ENCODE results near the gene ATG14. TPM values are rescaled to one million over a fixed set of nuclear protein-coding genes. Genes with fewer than 3 reads are reported as not detected.
"Not testable (repeated sequence)": the region's sequence is repeated elsewhere in the genome, so short reads cannot be mapped to it uniquely, and the experiment has no call there.

ATG14 gene
- total RNA-seq = 1 to 10 TPM; 5.0 to 5.1 TPM

- H3K9me3 Mint-ChIP-seq = no peaks in the 10 kb centered on the region
- DNase-seq = peak; percentile 87
- peak within 1 kb of the TSS; percentile 71 for H3K27ac Mint-ChIP-seq
- H3K4me1 Mint-ChIP-seq (ENCODE audit: low read depth) = peaks cover 31% of the 10 kb centered on the region
- intact Hi-C loops (cut with micrococcal nuclease) = loop anchor here (1.0 kb wide), 1 partner anchor 140 kb away; the partner anchor contains the start of gene FBXO34
- POLR2A ChIA-PET = no interaction called here
- H3K27me3 Mint-ChIP-seq = no peaks in the 10 kb centered on the region
- H3K36me3 Mint-ChIP-seq = no peaks in the 10 kb centered on the region
- CTCF ChIA-PET = interaction anchor here (0.5 kb wide), 2 partner anchors 166 to 285 kb away, joined by 3 read pairs; no protein-coding TSS in a partner anchor
- H3K4me3 Mint-ChIP-seq = peak within 1 kb of the TSS; percentile 79
Measured at GRCh38 chr14:55411426-55412389, at the start of gene ATG14. Gene ATG14, minus strand, starts transcription at chr14:55411830. Its CDS starts 8 bp downstream, at chr14:55411822.

- H3K27me3 Mint-ChIP-seq = peaks cover 13% of the 10 kb centered on the region
- H3K36me3 Mint-ChIP-seq = no peaks in the 10 kb centered on the region
- CTCF ChIA-PET = interaction anchor here (1.0 to 1.9 kb wide), 4 partner anchors 12 to 188 kb away, joined by 3 to 17 read pairs (median 6); no protein-coding TSS in a partner anchor
- no peak for DNase-seq
- H3K4me3 Mint-ChIP-seq = no peak overlapping the region
- POLR2A ChIA-PET = interaction anchor here (0.6 to 1.2 kb wide), 3 partner anchors 117 to 167 kb away, joined by 3 to 4 read pairs (median 4); no protein-coding TSS in a partner anchor
- intact Hi-C loops (cut with micrococcal nuclease) = loop anchor here (1.0 to 2.0 kb wide), 3 partner anchors 11 to 354 kb away; no protein-coding TSS in a partner anchor
- peak overlapping the region; percentile 38 for H3K27ac Mint-ChIP-seq
- H3K4me1 Mint-ChIP-seq (ENCODE audit: low read depth) = peaks cover 25% of the 10 kb centered on the region
- no peaks in the 10 kb centered on the region for H3K9me3 Mint-ChIP-seq
Measured at GRCh38 chr14:55458800-55459515, 47.3 kb upstream of the ATG14 start.

GRCh38 chr14:55457496-55457895, 45.9 kb upstream of the ATG14 start:
- H3K4me1 Mint-ChIP-seq (ENCODE audit: low read depth) = peaks cover 16% of the 10 kb centered on the region
- ChIA-PET POLR2A (no interaction called here), CTCF (interaction anchor here (1.0 kb wide), 1 partner anchor 11 kb away, joined by 3 read pairs; no protein-coding TSS in a partner anchor)
- DNase-seq = no peak
- H3K36me3 Mint-ChIP-seq = no peaks in the 10 kb centered on the region
- intact Hi-C loops (cut with micrococcal nuclease) = no loop called here
- peaks cover 19% of the 10 kb centered on the region for H3K27me3 Mint-ChIP-seq
- H3K9me3 Mint-ChIP-seq = no peaks in the 10 kb centered on the region
- H3K4me3 Mint-ChIP-seq = no peak overlapping the region
- no peak overlapping the region for H3K27ac Mint-ChIP-seq

- intact Hi-C loops (cut with micrococcal nuclease) = not testable (repeated sequence)
Measured at GRCh38 chr14:55456411-55456810, 44.8 kb upstream of the ATG14 start.

GRCh38 chr14:55454264-55455002, 42.8 kb upstream of the ATG14 start:
- Mint-ChIP-seq H3K9me3 (no peaks in the 10 kb centered on the region), H3K4me3 (no peak overlapping the region), H3K36me3 (no peaks in the 10 kb centered on the region), H3K27me3 (peaks cover 13% of the 10 kb centered on the region), H3K4me1 (ENCODE audit: low read depth) (peaks cover 16% of the 10 kb centered on the region), H3K27ac (no peak overlapping the region)
- no peak for DNase-seq
- CTCF ChIA-PET = interaction anchor here (2.1 kb wide), 1 partner anchor 9 kb away, joined by 10 read pairs; no protein-coding TSS in a partner anchor
- POLR2A ChIA-PET = no interaction called here
- intact Hi-C loops (cut with micrococcal nuclease) = no loop called here

More at GRCh38 chr14:55456411-55456810, 44.8 kb upstream of the ATG14 start:
- CTCF ChIA-PET, H3K36me3 Mint-ChIP-seq, H3K4me3 Mint-ChIP-seq, H3K9me3 Mint-ChIP-seq, POLR2A ChIA-PET, H3K27ac Mint-ChIP-seq, DNase-seq: not testable (repeated sequence)
- H3K27me3 Mint-ChIP-seq = peaks cover 19% of the 10 kb centered on the region
- peaks cover 16% of the 10 kb centered on the region for H3K4me1 Mint-ChIP-seq (ENCODE audit: low read depth)

GRCh38 chr14:55451950-55452349, 40.3 kb upstream of the ATG14 start:
- DNase-seq = no peak
- no peak overlapping the region for H3K4me3 Mint-ChIP-seq
- ChIA-PET CTCF (interaction anchor here (0.7 kb wide), 1 partner anchor 1465 kb away, joined by 3 read pairs; no protein-coding TSS in a partner anchor), POLR2A (no interaction called here)
- peaks cover 13% of the 10 kb centered on the region for H3K27me3 Mint-ChIP-seq
- no peak overlapping the region for H3K27ac Mint-ChIP-seq
- H3K9me3 Mint-ChIP-seq = no peaks in the 10 kb centered on the region
- H3K4me1 Mint-ChIP-seq (ENCODE audit: low read depth) = peaks cover 14% of the 10 kb centered on the region
- intact Hi-C loops (cut with micrococcal nuclease) = no loop called here
- H3K36me3 Mint-ChIP-seq = no peaks in the 10 kb centered on the region

GRCh38 chr14:55451398-55451797, 39.8 kb upstream of the ATG14 start:
- Mint-ChIP-seq H3K36me3 (no peaks in the 10 kb centered on the region), H3K27me3 (peaks cover 13% of the 10 kb centered on the region), H3K4me3 (no peak overlapping the region), H3K4me1 (ENCODE audit: low read depth) (peaks cover 19% of the 10 kb centered on the region), H3K9me3 (no peaks in the 10 kb centered on the region), H3K27ac (no peak overlapping the region)
- POLR2A ChIA-PET = no interaction called here
- intact Hi-C loops (cut with micrococcal nuclease) = no loop called here
- CTCF ChIA-PET = no interaction called here
- no peak for DNase-seq

GRCh38 chr14:55450987-55451386, 39.4 kb upstream of the ATG14 start:
- no peaks in the 10 kb centered on the region for H3K36me3 Mint-ChIP-seq
- no peak overlapping the region for H3K27ac Mint-ChIP-seq
- peaks cover 23% of the 10 kb centered on the region for H3K4me1 Mint-ChIP-seq (ENCODE audit: low read depth)
- ChIA-PET POLR2A (no interaction called here), CTCF (interaction anchor here (0.6 to 1.0 kb wide), 2 partner anchors 13 to 214 kb away, joined by 3 read pairs; no protein-coding TSS in a partner anchor)
- intact Hi-C loops (cut with micrococcal nuclease) = no loop called here
- no peak overlapping the region for H3K4me3 Mint-ChIP-seq
- no peaks in the 10 kb centered on the region for H3K9me3 Mint-ChIP-seq
- peaks cover 13% of the 10 kb centered on the region for H3K27me3 Mint-ChIP-seq
- no peak for DNase-seq

GRCh38 chr14:55450539-55450938, 38.9 kb upstream of the ATG14 start:
- ChIA-PET POLR2A (no interaction called here), CTCF (interaction anchor here (0.6 to 1.0 kb wide), 3 partner anchors 12 to 216 kb away, joined by 3 read pairs; no protein-coding TSS in a partner anchor)
- Mint-ChIP-seq H3K9me3 (no peaks in the 10 kb centered on the region), H3K27ac (no peak overlapping the region), H3K27me3 (peaks cover 13% of the 10 kb centered on the region), H3K4me3 (no peak overlapping the region), H3K4me1 (ENCODE audit: low read depth) (peaks cover 23% of the 10 kb centered on the region), H3K36me3 (no peaks in the 10 kb centered on the region)
- intact Hi-C loops (cut with micrococcal nuclease) = no loop called here
- no peak for DNase-seq

- intact Hi-C loops (cut with micrococcal nuclease) = no loop called here
- no peak overlapping the region for H3K27ac Mint-ChIP-seq
- POLR2A ChIA-PET = no interaction called here
Measured at GRCh38 chr14:55450124-55450523, 38.5 kb upstream of the ATG14 start.

GRCh38 chr14:55449116-55449515, 37.5 kb upstream of the ATG14 start:
- Mint-ChIP-seq H3K36me3 (no peaks in the 10 kb centered on the region), H3K9me3 (no peaks in the 10 kb centered on the region), H3K27me3 (peaks cover 7% of the 10 kb centered on the region), H3K27ac (no peak overlapping the region), H3K4me3 (no peak overlapping the region), H3K4me1 (ENCODE audit: low read depth) (peaks cover 23% of the 10 kb centered on the region)
- CTCF ChIA-PET = interaction anchor here (0.5 to 0.6 kb wide), 4 partner anchors 14 to 356 kb away, joined by 3 read pairs; no protein-coding TSS in a partner anchor
- DNase-seq = no peak
- POLR2A ChIA-PET = no interaction called here
- intact Hi-C loops (cut with micrococcal nuclease) = loop anchor here (5.0 to 10.0 kb wide), 5 partner anchors 133 to 1023 kb away; partner anchors contain the start of gene KTN1

More at GRCh38 chr14:55450124-55450523, 38.5 kb upstream of the ATG14 start:
- DNase-seq = no peak
- Mint-ChIP-seq H3K27me3 (peaks cover 13% of the 10 kb centered on the region), H3K9me3 (no peaks in the 10 kb centered on the region), H3K4me1 (ENCODE audit: low read depth) (peaks cover 23% of the 10 kb centered on the region), H3K4me3 (no peak overlapping the region), H3K36me3 (no peaks in the 10 kb centered on the region)
- CTCF ChIA-PET = interaction anchor here (0.7 to 1.0 kb wide), 2 partner anchors 12 to 216 kb away, joined by 3 read pairs; no protein-coding TSS in a partner anchor
